Measurements from ENCODE around the gene PBX4. TPM values are rescaled to one million over a fixed set of nuclear protein-coding genes. Genes with fewer than 3 reads are reported as not detected.

The PBX4 gene
- total and polyA plus RNA-seq, 2 donors (not counting 1 experiment from before 2014, with no cell fraction given): 11.7 TPM

GRCh38 chr19:19535311-19536191, 82.9 kb downstream of the PBX4 start:
- H3K9me3 ChIP-seq (ENCODE audit: control extremely low read depth in 1 of 3, control insufficient read depth in 2 of 3, insufficient read depth in 1 of 3, low read length in 2 of 3): peaks cover 0 to 24% (median 0%) of the 10 kb centered on the region in 3 donors
- H2AFZ ChIP-seq (ENCODE audit: insufficient read depth, low read depth, low read length, poor library complexity, severe bottlenecking): no peak overlapping the region
- no peaks in the 10 kb centered on the region for H3K36me3 ChIP-seq (replicated peaks in 1 of 2; ENCODE audit: control extremely low read depth in 1 of 2, control insufficient read depth in 1 of 2, extremely low read depth in 1 of 2, insufficient read depth in 2 of 2, low read length in 1 of 2)
- WGBS (ENCODE audit: insufficient coverage): 97% methylated on average over 33 of the region's 34 CpGs
- no peak overlapping the region for H3K27ac Mint-ChIP-seq
- CTCF ChIA-PET: interaction anchor here (7.5 kb wide), 1 partner anchor 423 kb away, joined by 88 read pairs; no protein-coding TSS in a partner anchor
- H3K27me3 ChIP-seq (replicated peaks in 1 of 4; ENCODE audit: control extremely low read depth in 1 of 4, control insufficient read depth in 3 of 4, insufficient read depth in 4 of 4, low read length in 3 of 4): peaks cover 0 to 28% (median 12%) of the 10 kb centered on the region in 4 experiments
- no peak overlapping the region for H3K27ac ChIP-seq (ENCODE audit: low read length in 2 of 2)
- H3K4me1 Mint-ChIP-seq: peaks cover 19% of the 10 kb centered on the region
- H3K9me3 Mint-ChIP-seq (ENCODE audit: insufficient read depth): no peaks in the 10 kb centered on the region
- no peak overlapping the region for H3K4me3 Mint-ChIP-seq
- peaks cover 11% of the 10 kb centered on the region for H3K27me3 Mint-ChIP-seq
- H3K4me1 ChIP-seq (ENCODE audit: control insufficient read depth in 2 of 2, insufficient read depth in 2 of 2, low read length in 2 of 2): peaks cover 28 to 29% of the 10 kb centered on the region in 2 donors
- DNase-seq: no peak
- no peak overlapping the region for H3K9ac ChIP-seq (ENCODE audit: low read length)
- TF ChIP-seq EZH2 (IDR thresholded peaks at IDR 0.05; ENCODE audit: borderline replicate concordance, insufficient read depth, low read depth, low read length, poor library complexity, severe bottlenecking) (no peak), CTCF (IDR thresholded peaks at IDR 0.05) (no peak)
- no peak for ATAC-seq (ENCODE audit: low read depth)
- H3K79me2 ChIP-seq (ENCODE audit: control insufficient read depth, insufficient read depth, low read length): no peaks in the 10 kb centered on the region
- intact Hi-C loops (cut with micrococcal nuclease): no loop called here
- no peaks in the 10 kb centered on the region for H4K20me1 ChIP-seq (ENCODE audit: control insufficient read depth, insufficient read depth, low read length, poor library complexity, severe bottlenecking)
- no peak overlapping the region for H3K4me3 ChIP-seq (ENCODE audit: control extremely low read depth in 1 of 5, extremely low read depth in 1 of 5, insufficient read depth in 1 of 5, low read depth in 2 of 5, low read length in 4 of 5)
- POLR2A ChIA-PET: interaction anchor here (0.6 kb wide), 1 partner anchor 131 kb away, joined by 4 read pairs; no protein-coding TSS in a partner anchor
- H3K4me2 ChIP-seq (replicated peaks; ENCODE audit: low read depth, low read length, poor library complexity, severe bottlenecking): no peak overlapping the region
